ENCODE results near the gene ZFR2. TPM values are rescaled to one million over a fixed set of nuclear protein-coding genes. Genes with fewer than 3 reads are reported as not detected.

ZFR2 gene
- total and polyA plus RNA-seq, 2 experiments from 2014 or later: not detected

DNA sequence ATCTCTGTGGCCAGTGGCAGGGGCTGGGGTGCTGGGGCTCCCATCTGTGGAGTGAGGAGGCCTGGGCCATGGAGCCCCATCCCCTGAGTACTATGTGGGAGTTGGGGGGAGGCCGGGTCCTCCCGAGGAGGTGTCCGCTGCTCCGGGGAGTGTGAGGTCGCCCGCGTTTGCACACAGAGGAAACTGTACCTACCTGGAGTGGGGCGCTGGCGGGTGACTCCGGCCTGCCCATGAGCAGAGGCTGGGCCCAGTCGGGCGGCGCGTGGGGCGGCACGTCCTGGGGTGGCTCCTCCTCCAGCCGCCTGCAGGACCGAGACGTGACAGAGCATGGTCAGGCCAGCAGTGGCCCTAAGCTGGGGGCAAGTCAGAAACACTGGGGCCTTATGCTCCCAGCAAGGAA is 48.8 kb downstream of the ZFR2 start:
- no peaks in the 10 kb centered on the region for H3F3A ChIP-seq (ENCODE audit: insufficient read depth)
- H3K4me3 ChIP-seq: no peak overlapping the region
- no peaks in the 10 kb centered on the region for H3K27me3 ChIP-seq (replicated peaks; ENCODE audit: insufficient read depth)
- no peak overlapping the region for H2AFZ ChIP-seq
- H3K9me2 ChIP-seq (ENCODE audit: insufficient read depth): no peaks in the 10 kb centered on the region
- H4K20me1 ChIP-seq (ENCODE audit: insufficient read depth): no peaks in the 10 kb centered on the region
- in situ Hi-C loops (cut with MboI): no loop called here
- H3K4me2 ChIP-seq (ENCODE audit: unreplicated experiment): no peak overlapping the region
- H3K9ac ChIP-seq: no peak overlapping the region
- H3K36me3 ChIP-seq (ENCODE audit: low read depth): no peaks in the 10 kb centered on the region
- no peaks in the 10 kb centered on the region for H3K79me2 ChIP-seq (ENCODE audit: insufficient read depth)
- DNase-seq: no peak
- 85 to 87% methylated on average over 19 of the region's 19 CpGs for WGBS, 2 experiments (ENCODE audit: low coverage in 1 of 2, low lambda C conversion rate in 2 of 2, missing lambda C conversion rate in 2 of 2)
- no peak for TF ChIP-seq EZH2phosphoT487 (IDR thresholded peaks at IDR 0.05; ENCODE audit: insufficient read depth, low read depth)
- TF ChIP-seq EZH2 (IDR thresholded peaks at IDR 0.05; ENCODE audit: insufficient read depth, poor library complexity, severe bottlenecking): no peak
- no peaks in the 10 kb centered on the region for H3K9me3 ChIP-seq (ENCODE audit: low read depth)
- no peak overlapping the region for H3K27ac ChIP-seq
- H3K4me1 ChIP-seq (ENCODE audit: insufficient read depth): 0 out of 2 replicates have a peak, but pooled peaks cover 7% of the 10 kb centered on the region

DNA sequence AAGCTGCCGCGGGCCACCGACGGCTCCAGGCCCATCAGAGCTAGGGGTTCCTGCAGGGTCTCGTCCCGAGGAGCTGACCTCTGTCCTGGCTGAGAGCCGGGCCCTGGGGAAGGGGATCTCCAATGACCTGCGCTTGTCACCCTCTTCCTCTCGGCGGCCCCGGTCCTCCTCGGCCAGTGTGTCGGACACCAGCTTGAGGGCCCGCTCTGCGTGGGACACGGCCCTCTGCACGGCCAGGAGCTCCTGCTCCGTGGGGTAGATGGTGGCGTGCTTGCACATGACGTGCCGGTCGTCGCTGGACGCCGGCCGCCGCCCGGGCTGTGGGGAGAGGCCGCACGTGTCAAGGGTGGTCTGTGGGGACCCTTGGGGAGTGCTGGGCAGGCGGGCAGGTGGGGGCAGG is 49.9 kb downstream of the ZFR2 start:
- Histone ChIP-seq H3F3A (ENCODE audit: insufficient read depth) (no peaks in the 10 kb centered on the region), H3K9me3 (ENCODE audit: low read depth) (no peaks in the 10 kb centered on the region), H3K27ac (no peak overlapping the region), H3K4me3 (peak overlapping the region; percentile 14), H3K36me3 (ENCODE audit: low read depth) (no peaks in the 10 kb centered on the region), H4K20me1 (ENCODE audit: insufficient read depth) (no peaks in the 10 kb centered on the region), H3K4me1 (ENCODE audit: insufficient read depth) (0 out of 2 replicates have a peak, but pooled peaks cover 7% of the 10 kb centered on the region), H3K27me3 (replicated peaks; ENCODE audit: insufficient read depth) (no peaks in the 10 kb centered on the region), H3K9me2 (ENCODE audit: insufficient read depth) (no peaks in the 10 kb centered on the region), H3K79me2 (ENCODE audit: insufficient read depth) (no peaks in the 10 kb centered on the region), H3K4me2 (ENCODE audit: unreplicated experiment) (peak overlapping the region; percentile 25), H2AFZ (peak overlapping the region; percentile 55; the same call in 1 of the 2 replicates), H3K9ac (no peak overlapping the region)
- in situ Hi-C loops (cut with MboI): no loop called here
- TF ChIP-seq EZH2phosphoT487 (IDR thresholded peaks at IDR 0.05; ENCODE audit: insufficient read depth, low read depth) (no peak), EZH2 (IDR thresholded peaks at IDR 0.05; ENCODE audit: insufficient read depth, poor library complexity, severe bottlenecking) (no peak)
- 65 to 70% methylated on average over 31 of the region's 31 CpGs for WGBS, 2 experiments (ENCODE audit: low coverage in 1 of 2, low lambda C conversion rate in 2 of 2, missing lambda C conversion rate in 2 of 2)
- DNase-seq: no peak

DNA sequence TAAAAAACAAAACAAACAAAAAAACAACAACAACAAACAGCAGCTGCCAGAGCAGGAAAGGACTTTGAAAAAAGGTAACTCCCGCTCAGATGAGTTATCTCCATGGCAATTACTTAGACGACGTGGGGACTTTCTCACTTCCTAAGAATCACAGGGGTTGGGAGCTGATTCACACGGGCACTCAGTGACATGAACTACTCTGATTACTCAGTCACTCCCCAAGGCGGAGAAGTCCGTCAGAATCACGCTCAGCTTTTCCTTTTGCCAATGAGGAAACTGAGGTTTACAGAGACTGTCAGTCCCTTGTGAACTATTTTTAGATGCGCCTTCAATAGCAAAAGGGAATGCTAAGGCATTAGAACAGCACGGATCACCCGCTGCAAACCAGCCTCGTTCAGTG is 50.4 kb downstream of the ZFR2 start:
- DNase-seq: peak; percentile 83
- Histone ChIP-seq H3K4me2 (ENCODE audit: unreplicated experiment) (peak overlapping the region; percentile 25), H3F3A (ENCODE audit: insufficient read depth) (no peaks in the 10 kb centered on the region), H2AFZ (peak overlapping the region; percentile 55; the same call in 1 of the 2 replicates), H3K27me3 (replicated peaks; ENCODE audit: insufficient read depth) (no peaks in the 10 kb centered on the region), H3K79me2 (ENCODE audit: insufficient read depth) (no peaks in the 10 kb centered on the region), H3K27ac (no peak overlapping the region), H3K4me1 (ENCODE audit: insufficient read depth) (0 out of 2 replicates have a peak, but pooled peaks cover 7% of the 10 kb centered on the region), H3K9ac (no peak overlapping the region), H3K36me3 (ENCODE audit: low read depth) (no peaks in the 10 kb centered on the region), H3K4me3 (peak overlapping the region; percentile 14), H3K9me2 (ENCODE audit: insufficient read depth) (no peaks in the 10 kb centered on the region), H4K20me1 (ENCODE audit: insufficient read depth) (no peaks in the 10 kb centered on the region), H3K9me3 (ENCODE audit: low read depth) (no peaks in the 10 kb centered on the region)
- in situ Hi-C loops (cut with MboI): no loop called here
- 6 to 7% methylated on average over 11 of the region's 11 CpGs for WGBS, 2 experiments (ENCODE audit: low coverage in 1 of 2, low lambda C conversion rate in 2 of 2, missing lambda C conversion rate in 2 of 2)
- TF ChIP-seq EZH2 (IDR thresholded peaks at IDR 0.05; ENCODE audit: insufficient read depth, poor library complexity, severe bottlenecking) (no peak), EZH2phosphoT487 (IDR thresholded peaks at IDR 0.05; ENCODE audit: insufficient read depth, low read depth) (no peak)

DNA sequence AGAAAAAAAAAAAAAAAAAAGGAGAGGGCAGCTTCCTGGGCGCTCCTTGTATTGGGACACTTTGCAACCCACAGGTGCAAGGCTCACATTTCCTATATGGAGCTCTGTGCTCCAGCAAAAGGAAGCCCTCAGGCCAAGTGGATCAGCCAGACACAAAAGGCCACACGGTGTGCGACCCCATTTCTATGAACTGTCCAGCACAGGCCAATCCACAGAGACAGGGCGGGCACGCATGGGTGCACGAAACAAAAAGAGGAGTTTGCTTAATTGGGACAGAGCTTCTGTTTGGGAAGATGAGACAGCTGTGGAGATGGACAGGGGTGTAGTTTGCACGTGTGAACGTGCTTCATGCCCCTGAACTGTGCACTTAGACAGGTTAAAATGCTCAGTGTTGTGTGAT is 51.1 kb downstream of the ZFR2 start:
- H3K27me3 ChIP-seq (replicated peaks; ENCODE audit: insufficient read depth): no peaks in the 10 kb centered on the region
- no peaks in the 10 kb centered on the region for H3F3A ChIP-seq (ENCODE audit: insufficient read depth)
- 0 out of 2 replicates have a peak, but pooled peaks cover 7% of the 10 kb centered on the region for H3K4me1 ChIP-seq (ENCODE audit: insufficient read depth)
- H4K20me1 ChIP-seq (ENCODE audit: insufficient read depth): no peaks in the 10 kb centered on the region
- TF ChIP-seq EZH2 (IDR thresholded peaks at IDR 0.05; ENCODE audit: insufficient read depth, poor library complexity, severe bottlenecking): no peak
- no peak for TF ChIP-seq EZH2phosphoT487 (IDR thresholded peaks at IDR 0.05; ENCODE audit: insufficient read depth, low read depth)
- H3K79me2 ChIP-seq (ENCODE audit: insufficient read depth): no peaks in the 10 kb centered on the region
- no peaks in the 10 kb centered on the region for H3K9me2 ChIP-seq (ENCODE audit: insufficient read depth)
- no peak overlapping the region for H3K4me3 ChIP-seq
- no peak overlapping the region for H2AFZ ChIP-seq
- H3K9ac ChIP-seq: no peak overlapping the region
- H3K36me3 ChIP-seq (ENCODE audit: low read depth): no peaks in the 10 kb centered on the region
- WGBS, 2 experiments (ENCODE audit: low coverage in 1 of 2, low lambda C conversion rate in 2 of 2, missing lambda C conversion rate in 2 of 2): 70 to 76% methylated on average over 8 of the region's 8 CpGs
- no peak for DNase-seq
- in situ Hi-C loops (cut with MboI): no loop called here
- H3K27ac ChIP-seq: no peak overlapping the region
- no peaks in the 10 kb centered on the region for H3K9me3 ChIP-seq (ENCODE audit: low read depth)
- no peak overlapping the region for H3K4me2 ChIP-seq (ENCODE audit: unreplicated experiment)

All from GM23248 (cell line).